GM12878 (cell line): ENCODE results near the gene HORMAD2. TPM values are rescaled to one million over a fixed set of nuclear protein-coding genes. Genes with fewer than 3 reads are reported as not detected.

ENCODE experiments used
- ATAC-seq: fragments of 200-7000 bp; cut with Tn5 transposase; 3 replicates; pipeline ENCODE4 v1.9.1; 2020; ENCODE audit warnings: mild to moderate bottlenecking, moderate library complexity
- BruUV-seq: library from RNA; stranded (reverse); fragments of 400-500 nt; replicated peaks from 2 replicates; lab custom pipeline; 2021; lab: Mats Ljungman, UMichigan
- CTCF ChIA-PET: fragments of 300-600 bp; sonication (Branson Sonifier 250); formaldehyde crosslinking; extraction: SDS; loops from one replicate; lab custom pipeline; 2021; ENCODE audit warnings: inconsistent platforms; lab: Yijun Ruan, JAX
- POLR2A ChIA-PET: fragments of 350-600 bp; formaldehyde crosslinking; extraction: SDS; loops from one replicate; lab custom pipeline; 2021; ENCODE audit warnings: inconsistent platforms; lab: Charles Lee
- RAD21 ChIA-PET: fragments of 300-600 bp; sonication (Branson Sonifier 250); formaldehyde crosslinking; loops from one replicate; lab custom pipeline; 2023; ENCODE audit warnings: antibody characterized with exemption; ENCODE audit not compliant: unreplicated experiment; lab: Charles Lee
- SMC1A ChIA-PET: fragments of 300-600 bp; sonication (Branson Sonifier 250); formaldehyde crosslinking; loops from one replicate; lab custom pipeline; 2023; ENCODE audit not compliant: unreplicated experiment, uncharacterized antibody; lab: Charles Lee
- DNase-seq: peaks from one replicate; pipeline ENCODE4 v3.0.0-alpha.2; 2011; ENCODE audit warnings: low read depth, low spot score
- FAIRE-seq: peaks from 3 replicates; lab custom pipeline; 2011; peaks lifted over from hg19 to GRCh38; lab: Jason Lieb, UNC
- H2AFZ ChIP-seq: 2 replicates; pipeline ENCODE4 v1.6.0; 2011; ENCODE audit warnings: low read depth, low read length, control low read depth; ENCODE audit not compliant: control insufficient read depth
- H3K27ac ChIP-seq: 2 replicates; pipeline ENCODE4 v1.5.1; 2011; ENCODE audit warnings: control low read depth; ENCODE audit not compliant: control insufficient read depth, insufficient read depth
- H3K27me3 ChIP-seq, 2 experiments: replicated peaks in 1 of 2; 2 replicates each; pipeline versions ENCODE4 v1.6.0 to v1.6.1; 2011; ENCODE audit warnings: low read length in 1 of 2; ENCODE audit not compliant: control insufficient read depth in 2 of 2, insufficient read depth in 2 of 2
- H3K36me3 ChIP-seq, 2 experiments: 2 replicates each; pipeline ENCODE4 v1.5.1; 2011; ENCODE audit warnings: low read length in 1 of 2; ENCODE audit not compliant: control insufficient read depth in 2 of 2, insufficient read depth in 2 of 2
- H3K4me1 ChIP-seq: 2 replicates; pipeline ENCODE4 v1.6.1; 2011; ENCODE audit warnings: mild to moderate bottlenecking, low read length, moderate library complexity, mixed read lengths; ENCODE audit not compliant: control insufficient read depth, insufficient read depth
- H3K4me2 ChIP-seq: 2 replicates; pipeline ENCODE4 v1.6.0; 2011; ENCODE audit warnings: control low read depth; ENCODE audit not compliant: control insufficient read depth, insufficient read depth
- H3K4me3 ChIP-seq: fragments of 200-600 bp; sonication (generic); 2 replicates; pipeline ENCODE4 v1.5.1; 2016
- H3K79me2 ChIP-seq: 2 replicates; pipeline ENCODE4 v1.6.0; 2011; ENCODE audit warnings: low read length; ENCODE audit not compliant: control insufficient read depth, insufficient read depth
- H3K9ac ChIP-seq: 2 replicates; pipeline ENCODE4 v1.8.0; 2011; ENCODE audit warnings: low read length, control low read depth, mixed read lengths; ENCODE audit not compliant: control insufficient read depth, insufficient read depth
- H3K9me3 ChIP-seq: replicated peaks from 3 replicates; pipeline ENCODE4 v1.5.1; 2011; ENCODE audit warnings: mild to moderate bottlenecking, low read length; ENCODE audit not compliant: control insufficient read depth, insufficient read depth
- H4K20me1 ChIP-seq: 2 replicates; pipeline ENCODE4 v1.6.0; 2011; ENCODE audit not compliant: control insufficient read depth, insufficient read depth
- BACH1 ChIP-seq: fragments of 450-650 bp; IDR thresholded peaks from 2 replicates; pipeline ENCODE4 v1.6.1; 2017; ENCODE audit warnings: mild to moderate bottlenecking, borderline replicate concordance
- BCL11A ChIP-seq: IDR thresholded peaks from 2 replicates; pipeline ENCODE4 v1.6.1; 2011; ENCODE audit warnings: low read depth, low read length
- CBFB ChIP-seq: IDR thresholded peaks from 2 replicates; pipeline ENCODE4 v1.6.1; 2016; ENCODE audit warnings: antibody characterized with exemption, low read depth
- CEBPB ChIP-seq, 2 experiments: fragments of 150-350 bp in 1 of 2; IDR thresholded peaks; 2 replicates each; pipeline ENCODE4 v1.6.1; 2012 to 2014; ENCODE audit warnings: low read depth in 2 of 2, low read length in 2 of 2, borderline replicate concordance in 1 of 2, inconsistent platforms in 1 of 2
- CHD1 ChIP-seq: IDR thresholded peaks from 2 replicates; pipeline ENCODE4 v1.6.1; 2012; ENCODE audit warnings: low read depth, low read length, improper control_type of control experiment
- DPF2 ChIP-seq: fragments of 450-650 bp; IDR thresholded peaks from 2 replicates; pipeline ENCODE4 v1.6.1; 2017; ENCODE audit warnings: mild to moderate bottlenecking
- EGR1 ChIP-seq, 2 experiments: IDR thresholded peaks; 1 replicate in 1 of 2; 2 replicates in 1 of 2; pipeline ENCODE4 v1.6.1; 2011 to 2012; ENCODE audit warnings: low read depth in 2 of 2, low read length in 2 of 2, borderline replicate concordance in 1 of 2, mild to moderate bottlenecking in 1 of 2, moderate library complexity in 1 of 2
- ESRRA ChIP-seq: IDR thresholded peaks from 2 replicates; pipeline ENCODE4 v1.6.1; 2012; ENCODE audit warnings: mild to moderate bottlenecking, low read length, improper control_type of control experiment
- FOS ChIP-seq: IDR thresholded peaks from 3 replicates; pipeline ENCODE4 v1.6.1; 2011; ENCODE audit warnings: borderline replicate concordance; ENCODE audit not compliant: insufficient read length; ENCODE audit errors: extremely low read depth
- HDAC2 ChIP-seq: fragments of 200-600 bp; sonication (generic); IDR thresholded peaks from 2 replicates; pipeline ENCODE4 v1.6.1; 2017
- JUND ChIP-seq: IDR thresholded peaks from 2 replicates; pipeline ENCODE4 v1.6.1; 2012; ENCODE audit warnings: low read depth, mild to moderate bottlenecking, low read length, improper control_type of control experiment, moderate library complexity
- NBN ChIP-seq: fragments of 450-650 bp; IDR thresholded peaks from 2 replicates; pipeline ENCODE4 v1.6.1; 2016
- NFIC ChIP-seq: IDR thresholded peaks from 2 replicates; pipeline ENCODE4 v1.6.1; 2012; ENCODE audit warnings: low read depth, mild to moderate bottlenecking, inconsistent platforms, low read length, moderate library complexity
- NFXL1 ChIP-seq: fragments of 450-650 bp; IDR thresholded peaks from 2 replicates; pipeline ENCODE4 v1.6.1; 2017; ENCODE audit warnings: antibody characterized with exemption, mild to moderate bottlenecking, borderline replicate concordance
- SUZ12 ChIP-seq: fragments of 200-600 bp; sonication (generic); IDR thresholded peaks from one replicate; pipeline ENCODE4 v1.6.1; 2018; ENCODE audit warnings: antibody characterized with exemption, mild to moderate bottlenecking; ENCODE audit not compliant: unreplicated experiment
- TAF1 ChIP-seq: IDR thresholded peaks from 2 replicates; pipeline ENCODE4 v1.6.1; 2011; ENCODE audit warnings: mild to moderate bottlenecking, low read depth, low read length, borderline replicate concordance
- WGBS: methylation state at CpG from one replicate; pipeline ENCODE4 v1.1.6; 2016; ENCODE audit warnings: low lambda C conversion rate; ENCODE audit not compliant: insufficient replicate concordance, insufficient coverage; ENCODE audit errors: missing lambda C conversion rate; 5-methylcytosine and 5-hydroxymethylcytosine counted together
- in situ Hi-C: fragments of 300-500 bp; cut with MboI; formaldehyde crosslinking; loops from 9 replicates; pipeline ENCODE4 v1.14.3; 2018; ENCODE audit warnings: mixed read lengths
- intact Hi-C: fragments of 100-400 bp; cut with micrococcal nuclease; formaldehyde crosslinking; loops from one replicate; pipeline ENCODE4 v1.14.2; 2022; ENCODE audit not compliant: unreplicated experiment
- polyA plus RNA-seq, 11 experiments: library from polyadenylated mRNA; depleted of rRNA in 4 of 11; unstranded in 6 of 11; stranded (reverse) in 5 of 11; fragments of >200 nt; fragmentation: Nextera tagmentation in 4 of 11; fragmentation: Illumina TruSeq in 1 of 11; extraction: Ambion mirVana in 4 of 11; extraction: Trizol in 1 of 11; gene quantifications; 1 replicate in 1 of 11; 2 replicates in 10 of 11; pipeline versions ENCODE4 v1.2.1 to v1.2.3, GENCODE V29; 2011 to 2016; ENCODE audit warnings: inconsistent platforms in 2 of 11, missing spikeins in 2 of 11, low read depth in 1 of 11
- total RNA-seq, 4 experiments: library from RNA; depleted of rRNA in 3 of 4; stranded (reverse); fragments of >200 nt in 3 of 4; fragmentation: Illumina TruSeq in 1 of 4; extraction: Trizol in 1 of 4; gene quantifications; 2 replicates each; pipeline versions ENCODE4 v1.2.1 to v1.2.3, GENCODE V29; 2013 to 2021
- TF ChIP-seq, protein P1 (sequence below): fragments of 450-650 bp; IDR thresholded peaks from 2 replicates; pipeline ENCODE4 v1.6.1; 2016; ENCODE audit warnings: mild to moderate bottlenecking
- TF ChIP-seq, protein P2 (sequence below): fragments of 450-650 bp; IDR thresholded peaks from 2 replicates; pipeline ENCODE4 v1.6.1; 2017; ENCODE audit warnings: mild to moderate bottlenecking, moderate library complexity

Gene HORMAD2
- total and polyA plus RNA-seq, 10 of the 15 experiments (the other 5 are each of a cell fraction or from before 2014, with no cell fraction given), result 0.07 to 0.13 TPM; not detected in 8

DNA sequence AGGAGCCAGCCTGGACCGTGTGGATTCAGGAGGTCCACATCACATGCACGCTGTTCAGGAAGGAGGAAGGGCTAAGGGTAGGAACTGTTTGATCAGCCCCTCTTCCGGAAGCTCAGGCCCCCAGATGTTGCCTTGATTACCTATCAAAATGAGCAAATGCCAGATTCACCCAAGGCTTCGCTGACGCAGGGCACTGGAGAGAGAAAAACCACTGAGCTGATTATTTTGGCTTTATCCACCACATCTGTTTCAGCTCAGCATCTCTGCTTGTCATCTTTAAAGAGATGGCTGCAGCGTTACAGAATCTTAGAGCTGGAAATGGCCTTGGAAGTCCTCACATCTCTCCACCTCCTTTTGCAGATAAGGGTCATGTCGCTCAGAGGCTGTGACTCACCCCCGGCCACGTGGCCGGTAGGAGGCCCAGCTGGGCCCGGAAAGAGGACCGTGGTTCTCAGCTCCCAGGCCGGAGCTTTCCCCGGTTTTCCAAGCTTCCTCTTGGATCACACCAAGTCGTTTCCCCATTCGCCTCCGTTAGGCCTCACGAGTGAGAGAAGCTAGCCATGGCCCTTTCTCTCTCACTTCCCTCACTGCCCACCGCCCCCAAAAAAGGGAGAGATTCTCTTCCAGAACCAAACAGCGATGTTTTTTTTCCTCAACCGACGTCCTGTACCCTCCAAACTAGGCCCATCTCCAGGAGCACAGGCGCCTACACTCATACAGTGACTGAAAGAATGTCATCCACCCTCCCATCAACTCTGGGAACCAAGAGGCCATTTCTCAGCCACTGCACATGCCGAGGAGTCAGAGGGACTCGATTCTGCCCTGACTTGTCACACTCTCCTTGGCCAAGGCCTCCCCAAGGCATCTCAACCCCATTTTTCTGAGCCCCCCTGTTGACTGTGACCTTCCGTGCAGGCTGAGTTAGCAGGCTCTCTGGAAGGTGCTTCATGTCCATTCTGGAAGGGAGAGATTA lies 128.7 kb downstream of the HORMAD2 start:
- ChIA-PET POLR2A (no interaction called here), RAD21 (interaction anchor here (0.9 kb wide), 1 partner anchor 51 kb away, joined by 4 read pairs; no protein-coding TSS in a partner anchor), CTCF (interaction anchor here (1.2 kb wide), 1 partner anchor 101 kb away, joined by 3 read pairs; no protein-coding TSS in a partner anchor), SMC1A (interaction anchor here (1.2 kb wide), 1 partner anchor 89 kb away, joined by 4 read pairs; no protein-coding TSS in a partner anchor)
- Histone ChIP-seq H3K4me3 (no peak overlapping the region), H3K79me2 (no peaks in the 10 kb centered on the region), H3K4me2 (no peak overlapping the region), H2AFZ (no peak overlapping the region), H3K9ac (no peak overlapping the region), H3K27ac (no peak overlapping the region), H3K27me3 (no peaks in the 10 kb centered on the region), H3K36me3 (no peaks in the 10 kb centered on the region), H4K20me1 (no peaks in the 10 kb centered on the region), H3K9me3 (no peaks in the 10 kb centered on the region), H3K4me1 (no peaks in the 10 kb centered on the region; the same call in 1 of the 2 replicates)
- no TSS peak for BruUV-seq
- no peak for FAIRE-seq
- no peak for ATAC-seq
- TF ChIP-seq CBFB (no peak), CEBPB (IDR thresholded peaks at IDR 0.05; ENCODE audit: borderline replicate concordance in 1 of 2, low read depth in 2 of 2, low read length in 2 of 2) (no peak), TAF1 (no peak), DPF2 (no peak), BACH1 (no peak), CHD1 (no peak), EGR1 (IDR thresholded peaks at IDR 0.05; ENCODE audit: borderline replicate concordance in 1 of 2, low read depth in 2 of 2, low read length in 2 of 2) (no peak), NFIC (no peak), ESRRA (no peak), JUND (no peak), NBN (no peak), HDAC2 (no peak), FOS (no peak), SUZ12 (no peak), BCL11A (no peak), NFXL1 (no peak)
- TF ChIP-seq, protein P1, sequence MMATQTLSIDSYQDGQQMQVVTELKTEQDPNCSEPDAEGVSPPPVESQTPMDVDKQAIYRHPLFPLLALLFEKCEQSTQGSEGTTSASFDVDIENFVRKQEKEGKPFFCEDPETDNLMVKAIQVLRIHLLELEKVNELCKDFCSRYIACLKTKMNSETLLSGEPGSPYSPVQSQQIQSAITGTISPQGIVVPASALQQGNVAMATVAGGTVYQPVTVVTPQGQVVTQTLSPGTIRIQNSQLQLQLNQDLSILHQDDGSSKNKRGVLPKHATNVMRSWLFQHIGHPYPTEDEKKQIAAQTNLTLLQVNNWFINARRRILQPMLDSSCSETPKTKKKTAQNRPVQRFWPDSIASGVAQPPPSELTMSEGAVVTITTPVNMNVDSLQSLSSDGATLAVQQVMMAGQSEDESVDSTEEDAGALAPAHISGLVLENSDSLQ, result no peak
- TF ChIP-seq, protein P2, sequence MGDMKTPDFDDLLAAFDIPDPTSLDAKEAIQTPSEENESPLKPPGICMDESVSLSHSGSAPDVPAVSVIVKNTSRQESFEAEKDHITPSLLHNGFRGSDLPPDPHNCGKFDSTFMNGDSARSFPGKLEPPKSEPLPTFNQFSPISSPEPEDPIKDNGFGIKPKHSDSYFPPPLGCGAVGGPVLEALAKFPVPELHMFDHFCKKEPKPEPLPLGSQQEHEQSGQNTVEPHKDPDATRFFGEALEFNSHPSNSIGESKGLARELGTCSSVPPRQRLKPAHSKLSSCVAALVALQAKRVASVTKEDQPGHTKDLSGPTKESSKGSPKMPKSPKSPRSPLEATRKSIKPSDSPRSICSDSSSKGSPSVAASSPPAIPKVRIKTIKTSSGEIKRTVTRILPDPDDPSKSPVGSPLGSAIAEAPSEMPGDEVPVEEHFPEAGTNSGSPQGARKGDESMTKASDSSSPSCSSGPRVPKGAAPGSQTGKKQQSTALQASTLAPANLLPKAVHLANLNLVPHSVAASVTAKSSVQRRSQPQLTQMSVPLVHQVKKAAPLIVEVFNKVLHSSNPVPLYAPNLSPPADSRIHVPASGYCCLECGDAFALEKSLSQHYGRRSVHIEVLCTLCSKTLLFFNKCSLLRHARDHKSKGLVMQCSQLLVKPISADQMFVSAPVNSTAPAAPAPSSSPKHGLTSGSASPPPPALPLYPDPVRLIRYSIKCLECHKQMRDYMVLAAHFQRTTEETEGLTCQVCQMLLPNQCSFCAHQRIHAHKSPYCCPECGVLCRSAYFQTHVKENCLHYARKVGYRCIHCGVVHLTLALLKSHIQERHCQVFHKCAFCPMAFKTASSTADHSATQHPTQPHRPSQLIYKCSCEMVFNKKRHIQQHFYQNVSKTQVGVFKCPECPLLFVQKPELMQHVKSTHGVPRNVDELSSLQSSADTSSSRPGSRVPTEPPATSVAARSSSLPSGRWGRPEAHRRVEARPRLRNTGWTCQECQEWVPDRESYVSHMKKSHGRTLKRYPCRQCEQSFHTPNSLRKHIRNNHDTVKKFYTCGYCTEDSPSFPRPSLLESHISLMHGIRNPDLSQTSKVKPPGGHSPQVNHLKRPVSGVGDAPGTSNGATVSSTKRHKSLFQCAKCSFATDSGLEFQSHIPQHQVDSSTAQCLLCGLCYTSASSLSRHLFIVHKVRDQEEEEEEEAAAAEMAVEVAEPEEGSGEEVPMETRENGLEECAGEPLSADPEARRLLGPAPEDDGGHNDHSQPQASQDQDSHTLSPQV, result no peak
- in situ Hi-C loops (no loop called here), intact Hi-C loops (no loop called here)
- 49% methylated on average over 26 of the region's 26 CpGs for WGBS
- DNase-seq, result no peak
